LNCaP clone FGC (cell line): ENCODE data around the gene ASAP3.

Experiments
- DNase-seq: peaks from one replicate; pipeline ENCODE4 v3.0.0-alpha.2; 2011; ENCODE audit warnings: low read depth
- H3K4me3 ChIP-seq: 2 replicates; pipeline ENCODE4 v1.5.1; 2011; ENCODE audit warnings: mild to moderate bottlenecking, low read depth, low read length, control low read depth
- TF ChIP-seq, protein P1 (sequence below): IDR thresholded peaks from 2 replicates; pipeline ENCODE4 v1.5.1; 2012; ENCODE audit warnings: mild to moderate bottlenecking; ENCODE audit not compliant: control insufficient read depth, insufficient read depth; ENCODE audit errors: extremely low read depth

The ASAP3 gene

DNA sequence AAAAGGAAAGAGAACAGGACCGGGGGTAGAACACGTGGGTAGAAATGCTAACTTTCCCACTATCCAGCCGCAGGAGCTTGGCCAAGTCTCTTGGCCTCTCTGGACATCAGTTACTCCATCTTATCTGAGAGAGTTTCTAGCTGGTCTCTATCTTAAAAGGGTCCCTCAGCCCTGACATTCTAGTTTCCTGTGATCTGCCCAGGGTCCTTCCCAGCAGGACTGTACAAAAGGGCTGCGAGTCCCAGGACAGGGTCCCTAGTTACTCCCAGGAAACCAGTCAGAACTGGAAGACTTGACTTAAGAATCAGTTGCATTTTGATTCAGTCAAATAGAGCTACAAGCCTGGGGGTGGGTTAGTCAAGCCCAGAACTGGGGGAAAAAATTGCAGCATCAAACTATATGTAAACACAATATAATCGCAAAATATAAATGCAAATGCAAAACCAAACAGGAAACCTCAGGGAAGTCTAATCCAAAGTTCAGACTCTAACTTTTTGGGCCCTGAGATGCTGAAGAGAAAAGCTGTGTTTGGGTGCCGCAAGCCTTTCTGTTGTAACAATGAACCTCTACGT is 2.9 kb downstream of the ASAP3 start:
- no peak overlapping the region for H3K4me3 ChIP-seq
- no peak for DNase-seq
- TF ChIP-seq, protein P1, sequence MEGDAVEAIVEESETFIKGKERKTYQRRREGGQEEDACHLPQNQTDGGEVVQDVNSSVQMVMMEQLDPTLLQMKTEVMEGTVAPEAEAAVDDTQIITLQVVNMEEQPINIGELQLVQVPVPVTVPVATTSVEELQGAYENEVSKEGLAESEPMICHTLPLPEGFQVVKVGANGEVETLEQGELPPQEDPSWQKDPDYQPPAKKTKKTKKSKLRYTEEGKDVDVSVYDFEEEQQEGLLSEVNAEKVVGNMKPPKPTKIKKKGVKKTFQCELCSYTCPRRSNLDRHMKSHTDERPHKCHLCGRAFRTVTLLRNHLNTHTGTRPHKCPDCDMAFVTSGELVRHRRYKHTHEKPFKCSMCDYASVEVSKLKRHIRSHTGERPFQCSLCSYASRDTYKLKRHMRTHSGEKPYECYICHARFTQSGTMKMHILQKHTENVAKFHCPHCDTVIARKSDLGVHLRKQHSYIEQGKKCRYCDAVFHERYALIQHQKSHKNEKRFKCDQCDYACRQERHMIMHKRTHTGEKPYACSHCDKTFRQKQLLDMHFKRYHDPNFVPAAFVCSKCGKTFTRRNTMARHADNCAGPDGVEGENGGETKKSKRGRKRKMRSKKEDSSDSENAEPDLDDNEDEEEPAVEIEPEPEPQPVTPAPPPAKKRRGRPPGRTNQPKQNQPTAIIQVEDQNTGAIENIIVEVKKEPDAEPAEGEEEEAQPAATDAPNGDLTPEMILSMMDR, result no peak

DNA sequence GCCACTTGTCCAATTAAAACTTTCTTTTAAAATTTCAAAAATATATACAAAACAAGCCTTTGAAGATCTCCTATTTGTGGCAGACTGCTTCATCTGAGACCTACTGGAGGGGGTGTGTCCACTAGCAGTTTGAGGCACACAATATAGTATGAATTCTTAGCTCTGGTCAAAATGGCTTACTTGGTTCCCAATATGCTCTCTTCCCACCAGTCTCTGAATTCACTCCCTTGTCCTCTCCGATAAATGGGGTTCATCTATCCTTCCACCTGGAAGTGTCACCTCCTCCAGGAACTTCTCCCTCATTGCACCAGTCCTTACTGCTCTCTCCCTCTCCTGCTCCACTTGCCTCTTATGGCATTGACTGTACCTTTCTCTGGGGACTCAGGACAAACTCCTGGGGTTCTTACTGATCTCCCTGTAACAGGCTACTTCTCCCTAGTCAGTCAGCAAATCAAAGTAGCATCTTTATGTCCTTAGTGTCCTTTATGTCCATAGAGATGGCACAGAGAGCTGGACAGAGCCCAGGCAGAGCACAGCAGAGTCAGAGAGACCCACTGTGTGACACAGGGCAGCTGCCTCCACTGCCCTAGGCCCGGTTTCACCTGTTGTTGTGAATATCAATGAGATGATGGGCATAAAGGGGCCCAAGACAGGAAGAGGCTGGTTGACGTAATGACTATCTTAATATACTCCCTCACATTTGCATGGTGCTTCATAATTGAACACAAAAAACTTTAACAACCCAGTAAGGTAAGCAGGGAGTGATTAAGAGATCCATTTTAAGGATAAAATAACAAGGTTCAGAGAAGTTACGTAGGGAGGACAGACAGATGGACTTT is 3.6 kb downstream of the ASAP3 start:
- TF ChIP-seq, protein P1, result no peak
- DNase-seq, result no peak

DNA sequence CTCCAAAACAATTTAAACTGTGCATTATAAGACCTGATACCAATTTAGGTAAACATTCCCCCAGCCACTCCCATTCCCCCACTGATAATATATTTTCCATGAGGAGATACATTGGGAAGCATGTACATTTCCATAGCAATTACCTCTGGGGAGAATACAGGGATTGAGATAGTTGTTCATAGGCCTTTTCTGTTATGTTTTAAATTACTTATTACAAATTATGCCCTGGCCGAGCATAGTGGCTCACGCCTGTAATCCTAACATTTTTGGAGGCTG is 4.4 kb downstream of the ASAP3 start:
- H3K4me3 ChIP-seq, result no peak overlapping the region
- TF ChIP-seq, protein P1, result no peak
- no peak for DNase-seq

More for the DNA sequence above, 3.6 kb downstream of the ASAP3 start:
- no peak overlapping the region for H3K4me3 ChIP-seq

DNA sequence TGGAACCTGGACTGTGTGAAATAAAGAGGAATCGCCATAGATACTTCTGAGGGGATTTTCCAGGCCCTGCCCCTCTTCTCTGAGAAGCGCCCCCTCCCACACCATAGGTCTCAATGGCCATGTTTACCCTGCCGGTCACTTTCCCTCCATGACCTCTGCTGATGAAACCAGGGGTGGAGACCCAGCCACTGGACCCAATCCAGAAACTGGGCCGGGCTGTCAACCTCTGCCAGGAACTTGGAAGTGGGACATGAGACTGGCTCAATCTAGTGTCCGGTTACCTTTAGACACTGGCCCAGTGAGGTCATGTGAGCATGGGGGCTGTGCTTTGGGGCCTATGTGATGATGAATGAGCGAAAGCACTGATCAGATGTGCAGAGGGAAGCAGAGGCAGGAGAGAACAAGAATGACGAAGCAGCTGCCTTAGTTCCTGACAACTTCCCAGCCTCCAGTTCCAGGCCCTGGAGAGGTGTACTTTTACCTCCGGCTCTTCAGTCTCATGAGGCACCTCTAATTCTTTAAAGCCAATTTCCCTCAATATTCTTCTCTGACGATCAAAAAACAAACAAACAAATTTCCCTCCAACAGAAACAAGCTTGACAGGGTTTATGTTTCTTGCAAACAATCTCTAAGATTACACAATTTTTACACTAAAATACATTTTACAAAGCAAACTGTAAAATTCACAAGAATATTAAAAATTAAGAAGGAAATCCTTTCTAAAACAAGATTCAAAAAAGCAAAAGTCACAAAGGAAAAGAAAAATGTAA is 4.9 kb downstream of the ASAP3 start:
- DNase-seq, result peak; percentile 55
- H3K4me3 ChIP-seq, result no peak overlapping the region
- TF ChIP-seq, protein P1, result no peak

DNA sequence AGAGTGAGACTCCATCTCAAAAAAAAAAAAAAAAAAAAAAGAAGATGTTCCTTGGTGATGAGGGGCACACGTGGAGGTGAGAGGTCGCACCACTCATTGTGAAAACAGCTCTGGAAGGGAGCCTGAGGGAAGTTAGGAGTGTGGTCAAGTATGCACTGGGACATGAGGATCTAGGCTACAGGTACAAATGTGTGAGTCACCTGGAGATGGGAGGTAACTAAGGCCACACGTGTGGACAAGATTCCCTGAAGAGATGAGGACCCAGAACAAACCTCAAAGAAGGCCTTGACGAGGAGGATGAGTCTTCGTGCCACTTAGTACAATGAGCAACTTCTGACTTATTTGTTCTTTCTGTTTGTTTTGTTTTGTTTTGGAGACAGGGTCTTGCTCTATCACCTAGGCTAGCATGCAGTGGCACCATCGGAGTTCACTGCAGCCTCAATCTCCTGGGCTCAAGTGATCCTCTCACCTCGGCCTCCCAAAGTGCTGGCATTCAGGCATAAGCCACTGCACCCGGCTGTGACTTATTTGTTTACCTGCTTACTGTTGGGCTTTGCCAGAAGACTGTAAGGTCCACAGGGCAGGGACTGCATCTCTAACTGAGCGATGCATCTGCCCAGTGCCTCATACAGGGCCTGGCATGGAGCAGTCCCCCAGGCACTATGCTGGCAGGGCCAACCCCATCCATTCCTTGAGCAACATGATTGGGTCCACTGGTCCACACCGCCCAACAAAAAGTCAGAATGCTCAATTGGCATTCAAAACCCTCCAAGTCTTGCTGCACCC is 6.4 kb downstream of the ASAP3 start:
- TF ChIP-seq, protein P1, result no peak
- no peak overlapping the region for H3K4me3 ChIP-seq
- DNase-seq, result no peak

DNA sequence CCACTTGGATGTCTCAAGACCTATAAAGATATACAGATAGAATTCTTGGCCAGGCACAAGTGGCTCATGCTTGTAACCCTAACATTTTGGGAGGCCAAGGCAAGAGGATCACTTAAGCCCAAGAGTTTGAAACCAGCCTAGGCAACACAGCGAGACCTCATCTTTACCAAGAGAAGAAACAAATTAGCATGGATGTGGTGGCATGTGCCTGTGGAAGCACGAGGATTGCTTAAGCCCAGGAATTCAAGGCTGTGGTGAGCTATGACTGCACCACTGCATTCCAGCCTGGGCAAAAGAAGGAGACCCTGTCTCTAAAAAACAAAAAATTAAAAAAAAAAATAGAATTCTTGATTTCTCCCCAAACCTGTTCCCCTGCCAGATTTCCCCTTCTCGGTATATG is 8.3 kb downstream of the ASAP3 start:
- H3K4me3 ChIP-seq, result no peak overlapping the region
- TF ChIP-seq, protein P1, result no peak
- no peak for DNase-seq
